Measurements from ENCODE around the gene FOXA1.

The FOXA1 gene

DNA sequence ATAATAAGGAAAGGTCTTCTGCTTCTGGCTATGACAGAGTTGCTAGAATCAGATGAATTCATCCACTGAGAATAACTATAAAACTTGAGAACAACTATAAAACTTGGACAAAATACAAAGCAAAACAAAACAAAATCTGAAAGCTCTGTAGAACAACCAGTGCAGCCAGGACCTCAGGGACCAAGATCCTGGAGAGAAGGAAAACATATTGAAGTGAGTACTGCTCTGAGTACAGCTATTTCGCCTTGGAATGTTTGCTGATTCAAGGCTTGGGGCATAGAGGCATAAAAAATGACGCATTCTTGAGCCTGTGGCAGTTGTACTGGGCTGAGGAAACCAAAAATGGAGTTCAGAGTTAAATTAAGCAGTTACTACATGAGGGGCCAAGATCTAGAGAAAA, 21.7 kb downstream of the FOXA1 start:
- TF ChIP-seq GFI1B (tag by site-specific recombination; IDR thresholded peaks at IDR 0.05): peak; percentile 67
- TF ChIP-seq ZNF155 (tag by site-specific recombination; IDR thresholded peaks at IDR 0.05): no peak
- no peak for TF ChIP-seq ZFHX2 (tag by site-specific recombination; conservative IDR thresholded peaks at IDR 0.05)
- peak; percentile 91 for TF ChIP-seq ZBTB17 (tag by site-specific recombination; IDR thresholded peaks at IDR 0.05)
- no peak for TF ChIP-seq ZNF677 (tag by site-specific recombination; IDR thresholded peaks at IDR 0.05)
- TF ChIP-seq, protein P1, sequence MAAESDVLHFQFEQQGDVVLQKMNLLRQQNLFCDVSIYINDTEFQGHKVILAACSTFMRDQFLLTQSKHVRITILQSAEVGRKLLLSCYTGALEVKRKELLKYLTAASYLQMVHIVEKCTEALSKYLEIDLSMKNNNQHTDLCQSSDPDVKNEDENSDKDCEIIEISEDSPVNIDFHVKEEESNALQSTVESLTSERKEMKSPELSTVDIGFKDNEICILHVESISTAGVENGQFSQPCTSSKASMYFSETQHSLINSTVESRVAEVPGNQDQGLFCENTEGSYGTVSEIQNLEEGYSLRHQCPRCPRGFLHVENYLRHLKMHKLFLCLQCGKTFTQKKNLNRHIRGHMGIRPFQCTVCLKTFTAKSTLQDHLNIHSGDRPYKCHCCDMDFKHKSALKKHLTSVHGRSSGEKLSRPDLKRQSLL (tag by site-specific recombination; IDR thresholded peaks at IDR 0.05): 0 out of 2 replicates have a peak, but pooled peaks have one; percentile 19
- no peak for TF ChIP-seq ZNF785 (tag by site-specific recombination; IDR thresholded peaks at IDR 0.05)
- TF ChIP-seq ZBTB1 (tag by site-specific recombination; IDR thresholded peaks at IDR 0.05): no peak
- TF ChIP-seq, protein P2, sequence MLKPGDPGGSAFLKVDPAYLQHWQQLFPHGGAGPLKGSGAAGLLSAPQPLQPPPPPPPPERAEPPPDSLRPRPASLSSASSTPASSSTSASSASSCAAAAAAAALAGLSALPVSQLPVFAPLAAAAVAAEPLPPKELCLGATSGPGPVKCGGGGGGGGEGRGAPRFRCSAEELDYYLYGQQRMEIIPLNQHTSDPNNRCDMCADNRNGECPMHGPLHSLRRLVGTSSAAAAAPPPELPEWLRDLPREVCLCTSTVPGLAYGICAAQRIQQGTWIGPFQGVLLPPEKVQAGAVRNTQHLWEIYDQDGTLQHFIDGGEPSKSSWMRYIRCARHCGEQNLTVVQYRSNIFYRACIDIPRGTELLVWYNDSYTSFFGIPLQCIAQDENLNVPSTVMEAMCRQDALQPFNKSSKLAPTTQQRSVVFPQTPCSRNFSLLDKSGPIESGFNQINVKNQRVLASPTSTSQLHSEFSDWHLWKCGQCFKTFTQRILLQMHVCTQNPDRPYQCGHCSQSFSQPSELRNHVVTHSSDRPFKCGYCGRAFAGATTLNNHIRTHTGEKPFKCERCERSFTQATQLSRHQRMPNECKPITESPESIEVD (tag by site-specific recombination; IDR thresholded peaks at IDR 0.05): 0 out of 2 replicates have a peak, but pooled peaks have one; percentile 19
- 0 out of 2 replicates have a peak, but pooled peaks have one; percentile 36 for TF ChIP-seq ZNF423 (tag by site-specific recombination; IDR thresholded peaks at IDR 0.05)
- no peak for TF ChIP-seq ZNF510 (tag by site-specific recombination; IDR thresholded peaks at IDR 0.05; ENCODE audit: insufficient replicate concordance)
- TF ChIP-seq ZNF561 (tag by site-specific recombination; IDR thresholded peaks at IDR 0.05; ENCODE audit: borderline replicate concordance): no peak
- TF ChIP-seq, protein P3, sequence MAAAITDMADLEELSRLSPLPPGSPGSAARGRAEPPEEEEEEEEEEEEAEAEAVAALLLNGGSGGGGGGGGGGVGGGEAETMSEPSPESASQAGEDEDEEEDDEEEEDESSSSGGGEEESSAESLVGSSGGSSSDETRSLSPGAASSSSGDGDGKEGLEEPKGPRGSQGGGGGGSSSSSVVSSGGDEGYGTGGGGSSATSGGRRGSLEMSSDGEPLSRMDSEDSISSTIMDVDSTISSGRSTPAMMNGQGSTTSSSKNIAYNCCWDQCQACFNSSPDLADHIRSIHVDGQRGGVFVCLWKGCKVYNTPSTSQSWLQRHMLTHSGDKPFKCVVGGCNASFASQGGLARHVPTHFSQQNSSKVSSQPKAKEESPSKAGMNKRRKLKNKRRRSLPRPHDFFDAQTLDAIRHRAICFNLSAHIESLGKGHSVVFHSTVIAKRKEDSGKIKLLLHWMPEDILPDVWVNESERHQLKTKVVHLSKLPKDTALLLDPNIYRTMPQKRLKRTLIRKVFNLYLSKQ (tag by site-specific recombination; IDR thresholded peaks at IDR 0.05; ENCODE audit: borderline replicate concordance): no peak
- TF ChIP-seq ZNF114 (tag by site-specific recombination; IDR thresholded peaks at IDR 0.05): no peak
- no peak for TF ChIP-seq ZNF121 (tag by site-specific recombination; IDR thresholded peaks at IDR 0.05)
- TF ChIP-seq, protein P4, sequence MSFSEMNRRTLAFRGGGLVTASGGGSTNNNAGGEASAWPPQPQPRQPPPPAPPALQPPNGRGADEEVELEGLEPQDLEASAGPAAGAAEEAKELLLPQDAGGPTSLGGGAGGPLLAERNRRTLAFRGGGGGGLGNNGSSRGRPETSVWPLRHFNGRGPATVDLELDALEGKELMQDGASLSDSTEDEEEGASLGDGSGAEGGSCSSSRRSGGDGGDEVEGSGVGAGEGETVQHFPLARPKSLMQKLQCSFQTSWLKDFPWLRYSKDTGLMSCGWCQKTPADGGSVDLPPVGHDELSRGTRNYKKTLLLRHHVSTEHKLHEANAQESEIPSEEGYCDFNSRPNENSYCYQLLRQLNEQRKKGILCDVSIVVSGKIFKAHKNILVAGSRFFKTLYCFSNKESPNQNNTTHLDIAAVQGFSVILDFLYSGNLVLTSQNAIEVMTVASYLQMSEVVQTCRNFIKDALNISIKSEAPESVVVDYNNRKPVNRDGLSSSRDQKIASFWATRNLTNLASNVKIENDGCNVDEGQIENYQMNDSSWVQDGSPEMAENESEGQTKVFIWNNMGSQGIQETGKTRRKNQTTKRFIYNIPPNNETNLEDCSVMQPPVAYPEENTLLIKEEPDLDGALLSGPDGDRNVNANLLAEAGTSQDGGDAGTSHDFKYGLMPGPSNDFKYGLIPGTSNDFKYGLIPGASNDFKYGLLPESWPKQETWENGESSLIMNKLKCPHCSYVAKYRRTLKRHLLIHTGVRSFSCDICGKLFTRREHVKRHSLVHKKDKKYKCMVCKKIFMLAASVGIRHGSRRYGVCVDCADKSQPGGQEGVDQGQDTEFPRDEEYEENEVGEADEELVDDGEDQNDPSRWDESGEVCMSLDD (tag by site-specific recombination; IDR thresholded peaks at IDR 0.05): no peak
- 0 out of 2 replicates have a peak, but pooled peaks have one; percentile 23 for TF ChIP-seq ZBTB8A (tag by site-specific recombination; IDR thresholded peaks at IDR 0.05)
- Histone ChIP-seq H3K4me3 (ENCODE audit: low read depth, low read length) (no peak overlapping the region), H3K36me3 (ENCODE audit: control insufficient read depth in 2 of 2, insufficient read depth in 1 of 2, low read length in 2 of 2) (no peaks in the 10 kb centered on the region), H3K9me3 (ENCODE audit: control insufficient read depth, insufficient read depth, low read depth, low read length) (no peaks in the 10 kb centered on the region), H3K27ac (ENCODE audit: extremely low read depth, low read depth, low read length) (0 out of 2 replicates have a peak overlapping the region, but pooled peaks have one; percentile 30), H3K4me1 (ENCODE audit: control insufficient read depth, insufficient read depth, low read length) (peaks cover 7% of the 10 kb centered on the region; the same call in 1 of the 2 replicates)
- POLR2A ChIA-PET: no interaction called here
- CTCF ChIA-PET: no interaction called here

DNA sequence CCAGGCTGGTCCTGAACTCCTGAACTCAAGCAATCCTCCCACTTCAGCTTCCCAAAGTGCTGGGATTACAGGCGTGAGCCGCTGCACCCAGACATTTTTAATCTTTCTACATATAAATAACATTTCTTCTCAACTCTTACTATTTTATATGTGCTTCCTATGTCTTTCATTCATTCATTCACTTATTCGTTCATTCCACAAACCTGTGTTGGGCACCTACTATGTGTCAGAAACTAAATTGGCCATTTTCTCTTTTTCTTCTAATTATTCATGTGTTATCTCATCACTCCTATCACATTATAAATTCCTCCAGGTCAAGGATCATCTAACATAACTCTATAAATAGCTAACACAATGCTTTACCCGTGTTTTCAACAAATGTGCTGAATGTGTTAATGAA, 23.7 kb downstream of the FOXA1 start:
- Histone ChIP-seq H3K4me1 (ENCODE audit: control insufficient read depth, insufficient read depth, low read length) (peaks cover 22% of the 10 kb centered on the region), H3K27ac (ENCODE audit: extremely low read depth, low read depth, low read length) (no peak overlapping the region), H3K9me3 (ENCODE audit: control insufficient read depth, insufficient read depth, low read depth, low read length) (no peaks in the 10 kb centered on the region), H3K36me3 (ENCODE audit: control insufficient read depth in 2 of 2, insufficient read depth in 1 of 2, low read length in 2 of 2) (no peaks in the 10 kb centered on the region), H3K4me3 (ENCODE audit: low read depth, low read length) (no peak overlapping the region)
- ChIA-PET POLR2A (no interaction called here), CTCF (no interaction called here)
- TF ChIP-seq ZNF560 (tag by site-specific recombination; IDR thresholded peaks at IDR 0.05; ENCODE audit: borderline replicate concordance) (no peak), ZNF521 (tag by site-specific recombination; IDR thresholded peaks at IDR 0.05) (no peak), ZBTB17 (tag by site-specific recombination; IDR thresholded peaks at IDR 0.05) (no peak), ZNF394 (tag by site-specific recombination; IDR thresholded peaks at IDR 0.05; ENCODE audit: borderline replicate concordance) (no peak), ZIC2 (tag by site-specific recombination; IDR thresholded peaks at IDR 0.05) (no peak)
